ENCODE results near the gene POR. TPM values are rescaled to one million over a fixed set of nuclear protein-coding genes. Genes with fewer than 3 reads are reported as not detected.

POR gene
- total and polyA plus RNA-seq, 4 donors = 116 to 973 (median 474) TPM

GRCh38 chr7:75887669-75888369, 27.1 kb upstream of the POR start:
- Histone ChIP-seq H3K9me3 (ENCODE audit: control insufficient read depth in 4 of 4, low read length in 3 of 4) (no peaks in the 10 kb centered on the region), H3K27ac (ENCODE audit: low read depth in 1 of 2, low read length in 2 of 2) (no peak overlapping the region), H3K9ac (ENCODE audit: low read depth in 1 of 2, low read length in 2 of 2) (no peak overlapping the region), H3K4me1 (ENCODE audit: control insufficient read depth in 4 of 4, insufficient read depth in 4 of 4, low read length in 3 of 4) (peaks cover 2 to 13% (median 5%) of the 10 kb centered on the region in 4 donors), H3K27me3 (ENCODE audit: control insufficient read depth in 4 of 4, insufficient read depth in 4 of 4, low read length in 3 of 4) (no peaks in the 10 kb centered on the region), H3K4me3 (ENCODE audit: low read depth in 1 of 3, low read length in 3 of 3) (no peak overlapping the region), H3K36me3 (ENCODE audit: control insufficient read depth in 4 of 4, insufficient read depth in 3 of 4, low read depth in 1 of 4, low read length in 3 of 4) (peaks cover 8 to 24% (median 11%) of the 10 kb centered on the region in 4 donors)
- WGBS = 97% methylated on average over 13 of the region's 13 CpGs
- no peak for DNase-seq (ENCODE audit: low spot score)
- no peak for TF ChIP-seq YY1 (IDR thresholded peaks at IDR 0.05)
- TF ChIP-seq REST (IDR thresholded peaks at IDR 0.05) = no peak
- no peak for TF ChIP-seq NR2F2 (IDR thresholded peaks at IDR 0.05)
- no peak for TF ChIP-seq TAF1 (conservative IDR thresholded peaks at IDR 0.05)
- no peak for TF ChIP-seq MAX (IDR thresholded peaks at IDR 0.05)
- TF ChIP-seq RXRA (IDR thresholded peaks at IDR 0.05) = no peak
- no peak for TF ChIP-seq JUND (IDR thresholded peaks at IDR 0.05)
- TF ChIP-seq RAD21 (IDR thresholded peaks at IDR 0.05) = no peak
- no peak for TF ChIP-seq HNF4A (conservative IDR thresholded peaks at IDR 0.05)
- no peak for TF ChIP-seq HNF4G (IDR thresholded peaks at IDR 0.05)
- TF ChIP-seq ATF3 (IDR thresholded peaks at IDR 0.05) = no peak
- no peak for TF ChIP-seq ZBTB33 (IDR thresholded peaks at IDR 0.05)
- TF ChIP-seq SP1 (IDR thresholded peaks at IDR 0.05) = no peak
- TF ChIP-seq CTCF (IDR thresholded peaks at IDR 0.05; ENCODE audit: low read depth, low read length, missing input control) = no peak
- TF ChIP-seq EGR1 (IDR thresholded peaks at IDR 0.05; ENCODE audit: low read depth in 2 of 2) = no peak
- TF ChIP-seq FOXA2 (IDR thresholded peaks at IDR 0.05) = no peak
- no peak for TF ChIP-seq GABPA (IDR thresholded peaks at IDR 0.05 in 1 of 2, conservative IDR thresholded peaks at IDR 0.05 in 1 of 2)

Measured in liver (tissue), 9 donors.